Measurements from ENCODE around the gene RPS14.
"Not testable (repeated sequence)": the region's sequence is repeated elsewhere in the genome, so short reads cannot be mapped to it uniquely, and the experiment has no call there.

RPS14 gene

GRCh38 chr5:150443242-150444075 lies 6.1 kb downstream of the RPS14 start:
- DNase-seq: no peak

DNA sequence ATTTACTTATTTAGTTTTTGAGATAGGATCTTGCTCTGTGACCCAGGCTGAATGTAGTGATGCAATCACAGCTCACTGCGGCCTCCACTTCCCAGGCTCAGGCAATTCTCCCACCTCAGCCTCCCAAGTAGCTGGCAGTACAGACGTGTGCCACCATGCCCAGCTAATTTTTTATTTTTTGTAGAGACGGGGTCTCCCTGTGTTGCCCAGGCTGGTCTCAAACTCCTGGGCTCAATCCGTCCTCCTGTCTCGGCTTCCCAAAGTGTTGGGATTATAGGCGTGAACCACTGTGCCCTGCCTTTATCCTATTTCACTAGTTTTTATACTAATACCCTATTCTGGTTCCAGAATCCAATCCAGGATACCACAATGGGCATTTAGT lies 6.8 kb downstream of the RPS14 start:
- no peak for DNase-seq

DNA sequence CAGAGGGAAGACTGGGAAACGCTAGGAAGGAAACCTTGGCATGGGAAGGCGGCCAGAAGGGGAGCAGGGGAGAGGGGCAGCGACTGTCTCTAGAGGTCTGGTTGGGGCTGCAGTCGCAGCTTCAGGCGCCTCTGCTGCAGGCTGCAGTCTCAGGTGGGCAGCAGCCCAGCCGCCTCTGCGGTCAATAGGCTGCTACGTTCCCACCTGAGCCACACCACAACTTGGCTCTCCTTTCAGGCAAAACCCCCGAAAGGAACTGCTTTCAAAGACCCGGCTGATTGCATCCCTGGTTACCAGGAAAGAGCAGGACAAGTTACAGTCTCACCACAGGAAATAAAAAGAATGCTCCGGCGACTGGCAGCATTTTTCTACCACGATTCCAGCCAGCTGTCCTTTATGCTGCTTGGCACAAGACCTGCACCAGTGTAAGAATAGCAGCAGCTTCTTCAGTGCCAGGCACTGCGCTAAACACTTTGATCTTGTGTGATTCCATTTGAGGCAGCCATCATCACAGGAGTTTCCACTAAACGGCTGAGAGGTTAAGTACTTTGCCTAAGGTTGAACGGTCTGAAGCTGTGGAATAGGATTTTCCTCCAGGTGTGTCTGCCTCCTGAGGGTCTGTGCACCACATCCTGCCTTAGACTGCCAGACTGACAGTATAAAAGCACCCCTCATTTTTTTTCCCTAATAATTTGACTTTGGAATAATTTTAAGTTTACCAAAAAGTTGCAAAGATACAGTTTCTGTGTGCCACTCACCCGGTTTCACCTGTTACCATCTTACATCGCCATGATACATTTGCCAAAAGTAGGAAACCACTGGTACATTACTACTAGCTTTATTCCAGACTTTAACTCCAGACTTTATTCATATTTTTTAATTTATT lies 7.5 kb downstream of the RPS14 start:
- no peak for DNase-seq

DNA sequence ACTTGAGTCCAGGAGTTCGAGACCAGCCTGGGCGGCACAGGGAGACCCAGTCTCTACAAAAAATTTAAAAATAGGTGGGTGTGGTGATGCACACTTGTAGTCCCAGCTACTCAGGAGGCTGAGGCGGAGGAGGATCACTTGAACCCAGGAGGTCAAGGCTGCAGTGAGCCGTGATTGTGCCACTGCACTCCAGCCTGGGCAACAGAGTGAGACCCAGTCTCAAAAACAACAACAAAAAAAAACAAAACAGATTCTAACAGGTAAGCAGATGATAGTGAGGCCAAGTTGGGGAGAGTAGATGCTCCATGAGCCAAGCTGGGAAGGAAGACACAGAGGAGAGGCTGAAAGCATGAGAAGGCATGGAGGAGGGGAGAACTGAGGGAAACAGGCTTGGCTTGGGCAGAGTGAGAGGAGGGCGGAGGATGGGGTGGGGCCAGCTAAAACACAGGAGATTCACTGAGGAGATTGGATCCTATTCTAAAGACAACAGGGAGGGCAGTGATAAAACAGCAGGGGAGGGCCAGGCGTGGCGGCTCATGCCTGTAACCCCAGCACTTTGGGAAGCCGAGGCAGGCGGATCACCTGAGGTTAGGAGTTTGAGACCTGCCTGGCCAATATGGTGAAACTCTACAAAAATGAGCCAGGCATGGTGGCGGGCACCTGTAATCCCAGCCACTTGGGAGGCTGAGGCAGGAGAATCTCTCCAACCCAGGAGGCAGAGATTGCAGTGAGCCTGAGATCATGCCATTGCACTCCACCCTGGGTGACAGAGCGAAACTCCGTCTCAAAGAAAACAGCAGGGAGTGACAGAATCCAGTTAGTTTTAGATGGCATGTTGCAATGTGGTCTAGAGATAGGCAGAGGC lies 8.4 kb downstream of the RPS14 start:
- DNase-seq: no peak

- no peak for DNase-seq
Observed at GRCh38 chr5:150438873-150439546, 10.5 kb downstream of the RPS14 start.

DNA sequence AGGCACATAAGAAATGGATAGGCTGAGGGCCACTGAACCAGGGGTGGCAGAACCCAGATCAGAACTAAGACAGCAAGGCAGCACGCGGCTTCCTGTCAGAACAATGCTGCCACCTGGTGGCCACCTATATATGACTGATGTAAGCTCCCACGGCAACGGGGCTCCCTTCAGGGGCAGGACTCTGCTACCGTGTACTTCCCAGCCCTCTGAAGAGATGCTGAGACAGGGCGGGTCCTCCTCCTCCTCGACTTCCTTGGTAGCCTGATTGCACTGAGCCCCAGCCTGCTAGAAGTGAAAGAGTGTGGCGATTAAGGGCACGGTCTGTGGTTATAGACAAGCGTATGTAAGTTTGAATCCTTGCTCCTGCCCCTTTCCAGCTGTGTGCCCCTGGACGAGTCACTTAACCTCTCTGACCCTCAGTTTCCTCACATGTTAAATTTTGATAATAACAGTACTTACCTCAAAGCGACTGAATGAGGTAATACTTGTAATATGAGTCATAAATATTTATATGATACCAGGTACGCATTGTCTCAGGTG lies 13.3 kb downstream of the RPS14 start:
- DNase-seq: peak; percentile 26

DNA sequence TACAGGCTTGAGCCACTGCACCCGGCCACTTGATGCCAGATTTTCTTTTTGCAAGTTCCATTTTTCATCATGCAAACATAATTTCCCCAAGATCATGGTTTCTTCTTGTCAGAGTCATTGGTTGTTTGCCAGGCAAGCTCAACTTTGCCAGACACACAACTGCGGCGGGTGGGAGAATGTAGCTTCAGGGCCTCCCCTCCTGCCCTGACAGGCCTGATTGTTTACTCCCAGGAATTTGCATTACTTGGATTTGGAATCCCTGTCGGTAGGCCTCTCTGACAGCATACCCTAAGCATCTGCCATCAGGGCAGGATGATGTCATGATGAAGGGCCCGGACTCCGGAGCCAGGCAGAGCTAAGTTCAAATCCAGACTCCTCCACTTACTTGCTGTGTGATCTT lies 15.1 kb downstream of the RPS14 start:
- DNase-seq: no peak

GRCh38 chr5:150431574-150431973 lies 18.0 kb downstream of the RPS14 start:
- DNase-seq: peak; percentile 89

- DNase-seq: no peak
Observed at GRCh38 chr5:150431048-150431447, 18.5 kb downstream of the RPS14 start.

GRCh38 chr5:150429410-150429873 lies 20.1 kb downstream of the RPS14 start:
- DNase-seq: no peak

GRCh38 chr5:150428978-150429377 lies 20.6 kb downstream of the RPS14 start:
- no peak for DNase-seq

DNA sequence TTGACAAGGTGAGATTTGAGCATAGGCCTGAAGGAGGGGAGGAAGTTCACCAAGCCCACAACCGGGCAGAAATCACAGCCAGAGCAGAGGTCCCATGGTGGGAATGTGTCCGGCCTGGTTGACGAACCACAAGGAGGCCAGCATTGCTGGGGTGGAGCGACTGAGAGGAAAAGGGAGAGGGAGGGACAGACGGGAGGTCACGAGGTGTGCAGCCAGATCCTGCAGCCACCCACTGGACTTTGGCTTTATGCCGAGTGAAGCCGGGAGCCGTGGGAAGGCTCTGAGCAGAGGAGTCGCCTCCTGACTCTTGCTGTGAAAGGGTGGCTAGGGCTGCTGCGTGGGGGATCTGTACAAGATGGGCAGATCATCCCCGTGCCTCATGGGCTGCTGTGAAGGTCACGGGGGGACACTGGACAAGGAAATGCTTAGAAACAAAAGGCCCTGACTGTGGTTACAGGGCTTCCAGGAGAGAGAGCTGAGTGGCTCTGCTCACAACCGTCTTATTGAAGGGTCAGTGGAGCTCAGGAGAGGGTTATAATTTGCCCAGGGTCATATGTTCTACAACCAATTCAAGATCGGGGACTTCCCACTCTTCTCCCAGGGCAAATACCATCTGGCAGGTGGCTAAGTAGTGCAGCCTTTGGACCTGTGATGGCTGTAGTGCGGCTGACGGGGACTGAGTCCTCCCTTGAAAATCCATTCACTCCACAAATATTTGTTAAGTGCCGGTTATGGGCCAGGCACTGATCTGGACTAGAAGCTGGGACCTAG lies 21.2 kb downstream of the RPS14 start:
- DNase-seq: no peak

DNA sequence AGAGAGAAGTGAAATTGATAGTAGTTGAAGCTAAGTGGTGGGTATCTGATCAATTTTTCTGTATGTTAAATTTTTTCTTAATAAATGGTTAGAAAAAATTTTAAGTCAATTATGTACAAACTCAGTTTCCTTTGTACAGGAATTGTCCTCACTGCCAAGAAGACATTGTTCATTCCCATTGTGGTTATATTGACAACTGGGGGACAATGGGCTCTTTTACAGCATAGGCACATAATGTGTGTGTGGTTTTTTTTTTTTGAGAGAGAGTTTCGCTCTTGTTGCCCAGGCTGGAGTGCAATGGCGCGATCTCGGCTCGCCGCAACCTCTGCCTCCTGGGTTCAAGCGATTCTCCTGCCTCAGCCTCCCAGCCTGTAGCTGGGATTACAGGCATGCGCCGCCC lies 23.4 kb downstream of the RPS14 start:
- DNase-seq: not testable (repeated sequence)

DNA sequence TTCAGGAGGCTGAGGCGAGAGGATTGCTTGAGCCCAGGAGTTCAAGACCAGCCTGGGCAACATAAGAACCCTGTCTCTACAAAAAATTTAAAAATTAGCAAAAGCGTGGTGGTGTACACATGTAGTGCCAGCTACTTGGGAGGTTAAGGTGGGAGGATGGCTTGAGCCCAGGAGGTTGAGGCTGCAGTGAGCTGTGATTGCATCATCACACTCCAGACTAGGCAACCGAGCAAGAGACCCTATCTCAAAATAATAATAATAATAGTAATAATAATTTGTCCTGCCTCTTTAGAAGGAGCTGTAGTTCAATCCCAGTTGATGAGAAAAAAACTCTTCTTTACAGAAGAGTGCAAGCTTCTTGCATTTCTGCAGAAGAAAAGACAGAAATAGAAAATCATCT lies 26.8 kb downstream of the RPS14 start:
- DNase-seq: no peak

GRCh38 chr5:150422075-150422474 lies 27.5 kb downstream of the RPS14 start:
- no peak for DNase-seq

DNA sequence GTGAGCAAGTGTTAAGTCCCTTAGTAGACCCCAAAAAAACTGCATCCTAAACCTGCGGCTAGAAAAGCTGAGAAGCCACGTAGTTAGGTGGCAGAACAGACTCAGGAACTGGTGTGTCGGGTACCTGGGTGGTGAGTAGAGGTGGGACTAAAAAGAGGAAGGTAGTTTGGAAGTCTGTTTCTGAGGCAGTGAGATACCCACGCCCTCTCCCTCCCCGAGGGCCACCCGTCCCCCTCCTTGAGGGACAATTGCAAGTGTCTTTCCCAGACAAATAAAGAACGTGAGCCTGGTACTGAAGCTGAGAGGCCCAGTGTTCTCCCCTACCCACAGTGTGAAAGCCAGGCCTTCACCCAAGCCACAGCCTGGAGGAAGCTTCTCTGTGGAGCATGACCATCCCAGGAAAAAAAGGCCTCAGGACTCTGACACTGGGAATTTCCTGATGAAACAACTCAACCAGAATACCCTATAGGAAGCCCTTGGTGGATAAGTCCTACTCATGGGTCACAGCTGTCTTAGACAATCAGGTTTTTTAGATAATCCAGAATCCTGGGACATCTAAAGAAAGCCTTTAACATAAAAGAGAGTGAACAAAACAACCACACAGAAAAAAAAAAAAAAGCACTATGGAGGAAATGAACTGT lies 29.8 kb downstream of the RPS14 start:
- no peak for DNase-seq

DNA sequence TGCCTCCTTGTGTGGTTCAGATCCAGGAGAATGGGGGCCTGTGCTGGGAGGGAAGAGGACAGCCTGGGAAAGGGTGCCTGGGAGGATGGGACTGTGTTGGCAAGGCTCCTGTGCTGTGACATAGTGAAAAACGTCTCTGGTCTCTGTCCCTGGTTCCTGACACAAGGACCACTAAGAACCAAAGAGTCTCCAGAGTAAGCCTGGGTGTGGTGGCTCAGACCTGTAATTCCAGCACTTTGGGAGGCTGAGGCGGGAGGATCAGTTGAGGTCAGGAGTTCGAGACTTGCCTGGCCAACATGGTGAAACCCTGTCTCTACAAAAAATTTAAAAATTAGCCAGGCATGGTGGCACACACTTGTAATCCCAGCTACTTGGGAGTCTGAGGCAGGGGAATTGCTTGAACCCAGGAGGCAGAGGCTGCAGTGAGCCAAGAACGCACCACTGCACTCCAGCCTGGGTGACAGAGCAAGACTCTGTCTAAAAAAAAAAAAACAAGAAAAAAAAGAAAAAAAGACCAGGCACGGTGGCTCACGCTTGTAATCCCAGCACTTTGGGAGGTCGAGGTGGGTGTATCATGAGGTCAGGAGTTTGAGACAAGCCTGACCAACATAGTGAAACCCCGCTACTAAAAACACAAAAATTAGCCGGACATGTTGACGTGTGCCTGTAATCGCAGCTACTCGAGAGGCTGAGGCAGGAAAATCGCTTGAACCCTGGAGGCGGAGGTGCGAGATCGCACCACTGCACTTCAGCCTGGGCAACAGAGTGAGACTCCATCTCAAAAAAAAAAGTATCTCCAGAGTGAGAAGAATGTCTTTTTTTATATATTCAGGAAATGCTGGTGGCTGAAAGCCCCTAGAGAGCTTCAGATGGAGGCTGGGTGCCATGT lies 35.4 kb downstream of the RPS14 start:
- not testable (repeated sequence) for DNase-seq

DNA sequence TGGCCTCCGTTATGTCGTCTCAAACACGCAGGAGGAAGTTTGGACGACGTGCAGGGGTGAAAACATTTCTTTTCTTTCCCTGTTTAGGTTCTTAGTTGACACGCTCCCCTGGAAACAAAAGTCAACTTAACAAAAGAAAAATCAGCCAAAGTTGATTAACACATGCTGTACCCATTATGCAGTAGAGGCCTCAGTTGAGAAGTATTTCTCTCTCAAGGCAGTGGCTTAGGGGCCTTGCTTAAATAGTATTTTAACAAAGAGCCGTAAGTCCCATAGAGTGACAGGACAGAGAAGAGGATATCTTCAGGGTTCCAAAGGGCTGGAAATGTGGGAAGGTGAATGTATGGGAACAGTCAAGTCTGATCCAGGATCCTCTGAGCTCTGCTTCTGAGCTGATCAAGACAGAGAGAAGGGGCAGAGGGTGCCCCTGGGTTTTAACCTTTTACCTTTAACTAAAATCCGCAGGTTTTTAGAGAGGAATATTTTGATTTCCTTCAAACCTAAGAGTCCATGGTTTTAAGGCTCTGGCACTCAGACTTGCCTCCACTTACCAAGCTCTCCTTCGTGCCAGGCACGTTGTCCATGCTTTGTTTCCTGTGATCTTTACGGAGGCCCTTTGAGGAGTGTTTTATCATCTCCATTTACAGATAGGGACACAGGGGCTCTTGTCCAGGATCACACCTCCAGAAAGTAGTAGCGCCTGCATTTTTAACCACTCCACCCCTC lies 36.2 kb downstream of the RPS14 start:
- DNase-seq: no peak

Measured in NCI-H524 treated with DMSO at 0.1 percent for 48 hours (cell line).